Measurements from ENCODE around the gene ISM1.

Gene ISM1

GRCh38 chr20:13278812-13279570 is 57.9 kb downstream of the ISM1 start:
- no peak for FAIRE-seq
- DNase-seq (ENCODE audit: insufficient read length, low spot score), result no peak

DNA sequence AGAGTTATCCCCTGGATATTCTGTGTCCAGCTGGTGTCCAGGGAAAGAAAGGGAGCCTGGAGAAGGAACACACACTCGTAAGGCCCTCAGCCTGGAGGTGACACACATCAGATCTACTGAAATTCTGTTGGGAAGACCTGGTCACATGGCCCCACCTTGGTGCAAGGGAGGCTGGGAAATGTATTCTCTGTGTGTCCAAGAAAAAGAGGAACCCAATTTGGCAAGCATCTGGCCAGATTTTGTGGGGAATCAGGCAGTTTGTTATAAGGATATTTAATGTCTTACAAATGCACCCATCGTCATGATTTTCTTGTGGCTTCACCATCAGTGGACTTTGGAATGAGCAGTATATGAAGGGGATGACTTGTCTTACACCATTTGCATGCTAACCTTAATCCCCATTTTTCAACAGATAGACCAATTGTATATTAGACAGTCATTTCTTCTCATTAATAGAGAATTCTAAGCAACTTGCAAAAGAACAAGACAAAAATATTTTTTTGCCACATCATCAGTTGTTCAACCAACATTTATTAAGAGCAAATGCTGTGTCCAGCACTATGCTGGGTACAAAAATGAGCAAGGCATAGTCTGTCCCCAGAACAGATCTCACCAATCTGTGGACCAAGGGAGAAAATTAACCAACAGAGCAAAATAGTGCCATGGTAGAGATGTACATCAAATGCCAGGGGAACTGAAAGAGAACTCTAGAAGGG is 59.7 kb downstream of the ISM1 start:
- FAIRE-seq, result no peak
- DNase-seq (ENCODE audit: insufficient read length, low spot score), result no peak

- DNase-seq (ENCODE audit: insufficient read length, low spot score) (no peak), FAIRE-seq (no peak)
Observed at GRCh38 chr20:13283869-13284829, 63.1 kb downstream of the ISM1 start.

GRCh38 chr20:13284830-13285229 is 63.8 kb downstream of the ISM1 start:
- FAIRE-seq (no peak), DNase-seq (ENCODE audit: insufficient read length, low spot score) (no peak)

GRCh38 chr20:13285408-13285807 is 64.3 kb downstream of the ISM1 start:
- DNase-seq (ENCODE audit: insufficient read length, low spot score) (no peak), FAIRE-seq (no peak)

DNA sequence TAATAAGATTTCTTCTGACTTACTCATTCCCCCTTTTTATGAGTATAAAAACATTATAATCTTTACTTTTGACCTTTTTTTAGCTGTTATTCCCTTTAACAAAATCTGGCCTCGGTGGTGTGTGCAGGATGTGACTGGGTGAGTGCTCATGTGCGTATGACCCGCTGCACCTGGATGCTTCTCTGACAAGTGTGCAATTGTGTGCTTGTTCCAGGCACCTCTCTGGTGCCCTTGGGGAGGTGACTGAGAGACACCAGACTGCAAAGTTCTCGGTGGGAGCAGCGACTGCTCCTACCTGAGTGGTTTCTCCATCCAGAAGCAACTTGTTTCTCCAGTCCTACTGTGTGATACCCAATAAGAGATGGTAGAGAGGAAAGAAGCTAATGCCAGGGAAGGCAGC is 65.0 kb downstream of the ISM1 start:
- no peak for DNase-seq (ENCODE audit: insufficient read length, low spot score)
- no peak for FAIRE-seq

DNA sequence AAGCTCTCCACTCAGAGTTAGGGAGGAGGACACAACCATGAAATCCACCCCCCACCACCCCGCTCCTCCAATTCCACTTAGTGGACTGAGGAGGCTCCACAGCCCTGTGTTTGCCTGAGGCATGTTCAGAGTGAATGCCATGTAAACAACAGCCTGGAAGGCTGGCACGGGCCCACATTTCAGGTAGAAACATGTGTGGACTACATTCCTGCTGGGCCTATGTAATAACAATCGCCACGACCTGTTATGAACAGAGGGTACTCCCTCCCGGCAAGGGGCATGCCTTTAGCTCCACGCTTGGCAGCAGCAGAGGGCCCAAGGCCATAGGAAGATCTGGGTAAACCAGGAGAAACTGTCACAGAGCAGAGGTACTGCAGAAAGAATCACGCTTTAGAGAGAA is 65.5 kb downstream of the ISM1 start:
- DNase-seq (ENCODE audit: insufficient read length, low spot score), result no peak
- FAIRE-seq, result no peak

DNA sequence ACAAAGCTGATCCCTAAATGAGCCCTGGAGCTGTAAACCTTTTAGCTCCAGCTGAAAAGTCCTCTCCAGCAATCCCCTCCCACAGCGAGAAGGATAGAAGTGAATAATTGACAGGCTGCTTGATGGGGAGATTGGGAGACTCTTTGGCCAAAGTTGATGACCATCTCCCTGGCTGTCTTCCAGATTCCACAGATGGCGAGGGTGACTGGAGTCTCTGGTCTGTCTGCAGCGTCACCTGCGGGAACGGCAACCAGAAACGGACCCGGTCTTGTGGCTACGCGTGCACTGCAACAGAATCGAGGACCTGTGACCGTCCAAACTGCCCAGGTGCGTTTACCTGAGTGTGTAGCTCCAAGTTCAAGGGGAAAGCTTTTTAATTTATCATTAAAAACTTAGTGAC is 67.3 kb downstream of the ISM1 start:
- DNase-seq (ENCODE audit: insufficient read length, low spot score) (no peak), FAIRE-seq (no peak)

DNA sequence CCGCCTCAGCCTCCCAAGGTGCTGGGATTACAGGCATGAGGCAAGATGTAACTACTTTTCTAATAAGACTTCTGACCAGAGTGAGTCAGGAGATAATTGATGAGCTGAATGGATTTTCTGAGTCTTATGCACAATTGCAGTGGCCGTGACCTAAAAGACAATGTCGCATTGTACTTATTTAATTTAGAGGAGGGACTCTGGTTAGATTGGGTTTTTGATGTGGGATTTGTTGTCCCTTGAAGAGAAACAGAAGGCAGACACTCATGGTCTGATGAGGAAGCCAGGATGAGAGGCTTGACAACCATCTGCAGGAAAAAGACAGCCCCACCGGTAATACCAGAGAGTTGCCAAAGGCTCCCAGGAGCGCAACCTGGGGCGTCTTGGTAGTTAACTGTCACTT is 68.0 kb downstream of the ISM1 start:
- no peak for DNase-seq (ENCODE audit: insufficient read length, low spot score)
- no peak for FAIRE-seq

GRCh38 chr20:13290724-13291123 is 69.7 kb downstream of the ISM1 start:
- DNase-seq (ENCODE audit: insufficient read length, low spot score) (no peak), FAIRE-seq (no peak)

- no peak for FAIRE-seq
- no peak for DNase-seq (ENCODE audit: insufficient read length, low spot score)
Observed at GRCh38 chr20:13291157-13291556, 70.1 kb downstream of the ISM1 start.

- DNase-seq (ENCODE audit: insufficient read length, low spot score) (no peak), FAIRE-seq (no peak)
Observed at GRCh38 chr20:13292201-13292885, 71.3 kb downstream of the ISM1 start.

DNA sequence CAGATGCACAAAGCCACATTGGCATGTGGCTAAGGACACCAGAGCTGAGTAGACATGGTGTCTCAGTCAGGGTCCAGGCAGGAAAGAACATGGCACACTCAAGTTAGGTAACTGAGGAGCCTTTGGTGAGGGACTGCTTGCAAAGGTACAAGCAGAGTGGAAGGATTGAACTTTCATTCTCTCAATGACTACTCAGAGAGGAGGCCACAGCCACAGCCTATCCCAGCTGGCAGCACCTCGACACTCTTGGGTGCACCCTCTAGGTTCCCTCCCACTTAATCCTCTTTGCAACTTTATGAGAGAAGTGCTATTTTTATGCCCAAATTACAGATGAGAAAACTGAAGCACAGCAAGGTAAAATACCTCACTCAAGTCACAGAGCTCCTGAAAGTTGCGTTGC is 73.4 kb downstream of the ISM1 start:
- DNase-seq (ENCODE audit: insufficient read length, low spot score), result no peak

GRCh38 chr20:13295637-13296036 is 74.6 kb downstream of the ISM1 start:
- DNase-seq (ENCODE audit: insufficient read length, low spot score), result no peak

More for the DNA sequence above, 73.4 kb downstream of the ISM1 start:
- FAIRE-seq, result no peak

DNA sequence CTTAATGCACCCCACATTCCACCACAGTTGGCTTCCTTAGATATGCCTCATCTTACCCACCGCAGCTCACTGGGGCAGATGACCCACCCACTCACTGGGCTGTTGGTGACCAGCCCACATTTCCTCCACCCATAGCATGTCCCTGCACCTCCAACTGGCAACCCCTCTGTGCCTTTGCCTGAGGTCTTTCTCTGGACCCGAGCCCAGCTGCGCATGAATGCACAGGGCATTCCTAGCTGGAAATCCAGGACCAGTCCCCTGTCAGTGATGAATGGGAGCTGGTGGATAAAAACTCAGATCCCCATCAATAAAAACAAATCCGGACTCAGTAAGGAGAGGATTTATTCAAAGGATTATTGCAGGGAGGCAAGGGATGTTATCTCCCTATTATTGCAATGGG is 75.0 kb downstream of the ISM1 start:
- no peak for DNase-seq (ENCODE audit: insufficient read length, low spot score)
- FAIRE-seq, result no peak

More at GRCh38 chr20:13295637-13296036, 74.6 kb downstream of the ISM1 start:
- FAIRE-seq, result no peak

- FAIRE-seq, result no peak
- DNase-seq (ENCODE audit: insufficient read length, low spot score), result no peak
Observed at GRCh38 chr20:13297147-13297899, 76.2 kb downstream of the ISM1 start.

DNA sequence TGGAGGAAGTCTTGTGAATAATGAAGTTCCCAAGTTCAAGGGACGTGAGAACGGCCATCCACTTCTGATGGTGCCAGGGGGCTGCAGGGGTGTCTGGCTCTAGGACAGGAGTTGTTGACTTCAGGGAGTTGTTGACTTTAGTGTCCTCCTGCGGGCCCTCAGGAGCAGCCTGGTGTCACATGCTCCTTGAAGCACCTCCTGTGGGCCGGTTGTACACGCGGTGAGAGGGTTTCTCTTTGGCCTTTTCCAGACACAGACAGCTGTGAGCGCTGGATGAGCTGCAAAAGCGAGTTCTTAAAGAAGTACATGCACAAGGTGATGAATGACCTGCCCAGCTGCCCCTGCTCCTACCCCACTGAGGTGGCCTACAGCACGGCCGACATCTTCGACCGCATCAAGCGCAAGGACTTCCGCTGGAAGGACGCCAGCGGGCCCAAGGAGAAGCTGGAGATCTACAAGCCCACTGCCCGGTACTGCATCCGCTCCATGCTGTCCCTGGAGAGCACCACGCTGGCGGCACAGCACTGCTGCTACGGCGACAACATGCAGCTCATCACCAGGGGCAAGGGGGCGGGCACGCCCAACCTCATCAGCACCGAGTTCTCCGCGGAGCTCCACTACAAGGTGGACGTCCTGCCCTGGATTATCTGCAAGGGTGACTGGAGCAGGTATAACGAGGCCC is 77.8 kb downstream of the ISM1 start:
- FAIRE-seq (no peak), DNase-seq (ENCODE audit: insufficient read length, low spot score) (no peak)

- FAIRE-seq, result no peak
- DNase-seq (ENCODE audit: insufficient read length, low spot score), result no peak
Observed at GRCh38 chr20:13299401-13299800, 78.3 kb downstream of the ISM1 start.

GRCh38 chr20:13301596-13301995 is 80.5 kb downstream of the ISM1 start:
- FAIRE-seq, result no peak
- no peak for DNase-seq (ENCODE audit: insufficient read length, low spot score)
